ENCODE data around the gene DNTT.

The DNTT gene

GRCh38 chr10:96377816-96378294 lies 73.6 kb downstream of the DNTT start:
- no peak for DNase-seq (ENCODE audit: low read depth in 2 of 2)

- no peak for DNase-seq (ENCODE audit: low read depth in 2 of 2)
Observed at GRCh38 chr10:96378741-96379140, 74.5 kb downstream of the DNTT start.

- no peak for DNase-seq (ENCODE audit: low read depth in 2 of 2)
Observed at GRCh38 chr10:96379758-96380157, 75.5 kb downstream of the DNTT start.

- DNase-seq (ENCODE audit: low read depth in 2 of 2), result no peak
Observed at GRCh38 chr10:96380821-96381220, 76.6 kb downstream of the DNTT start.

- DNase-seq (ENCODE audit: low read depth in 2 of 2), result no peak
Observed at GRCh38 chr10:96384506-96384905, 80.3 kb downstream of the DNTT start.

GRCh38 chr10:96387161-96387560 lies 82.9 kb downstream of the DNTT start:
- DNase-seq (ENCODE audit: low read depth in 2 of 2), result no peak

DNA sequence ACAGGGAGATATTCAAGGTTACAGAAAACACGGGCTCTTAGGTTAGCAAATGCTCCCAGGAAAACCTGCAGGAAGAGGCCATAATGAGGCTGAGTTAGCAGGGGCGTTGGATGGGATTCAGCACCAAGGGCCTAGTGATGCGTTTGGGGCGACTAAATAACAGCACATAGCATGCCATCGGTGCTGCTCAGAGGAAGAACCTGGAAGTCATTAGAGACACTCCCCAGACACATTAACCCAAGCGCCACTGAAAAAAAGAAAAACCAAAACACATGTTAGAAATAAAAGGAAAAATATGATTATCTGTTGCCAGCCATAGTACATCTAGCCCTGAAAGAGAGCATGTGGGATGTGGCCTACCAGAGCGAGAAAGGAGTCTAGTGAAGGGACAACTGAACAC lies 83.4 kb downstream of the DNTT start:
- no peak for DNase-seq (ENCODE audit: low read depth in 2 of 2)
